ENCODE measurements around the gene SHKBP1. TPM values are rescaled to one million over a fixed set of nuclear protein-coding genes. Genes with fewer than 3 reads are reported as not detected.
A peak's percentile ranks its signal among the peaks of the same experiment; 100 is the strongest.

The SHKBP1 gene
- total and polyA plus RNA-seq, 2 donors (not counting 1 experiment from before 2014, with no cell fraction given): 179 to 227 TPM

- Mint-ChIP-seq H3K9me3 (ENCODE audit: insufficient read depth) (no peaks in the 10 kb centered on the region), H3K4me1 (peaks cover 70% of the 10 kb centered on the region), H3K27me3 (peaks cover 10% of the 10 kb centered on the region), H3K27ac (peak overlapping the region; percentile 90), H3K4me3 (peak overlapping the region; percentile 85)
- Histone ChIP-seq H3K9me3 (ENCODE audit: control extremely low read depth in 1 of 3, control insufficient read depth in 2 of 3, insufficient read depth in 1 of 3, low read length in 2 of 3) (peaks cover 0 to 20% (median 0%) of the 10 kb centered on the region in 3 donors), H3K27me3 (replicated peaks in 1 of 4; ENCODE audit: control extremely low read depth in 1 of 4, control insufficient read depth in 3 of 4, insufficient read depth in 4 of 4, low read length in 3 of 4) (peaks cover 0 to 25% (median 13%) of the 10 kb centered on the region in 4 experiments), H3K9ac (ENCODE audit: low read length) (peak overlapping the region; percentile 74), H3K79me2 (ENCODE audit: control insufficient read depth, insufficient read depth, low read length) (no peaks in the 10 kb centered on the region), H2AFZ (ENCODE audit: insufficient read depth, low read depth, low read length, poor library complexity, severe bottlenecking) (peak overlapping the region; percentile 77), H3K4me3 (ENCODE audit: control extremely low read depth in 1 of 5, extremely low read depth in 1 of 5, insufficient read depth in 1 of 5, low read depth in 2 of 5, low read length in 4 of 5) (peak overlapping the region in 4 of 5 experiments; percentile 39 to 77 (median 58)), H3K4me1 (ENCODE audit: control insufficient read depth in 2 of 2, insufficient read depth in 2 of 2, low read length in 2 of 2) (peaks cover 64 to 74% of the 10 kb centered on the region in 2 donors), H3K4me2 (replicated peaks; ENCODE audit: low read depth, low read length, poor library complexity, severe bottlenecking) (peak overlapping the region; percentile 96), H3K27ac (ENCODE audit: low read length in 2 of 2) (peak overlapping the region; percentile 40 to 78), H3K36me3 (replicated peaks in 1 of 2; ENCODE audit: control extremely low read depth in 1 of 2, control insufficient read depth in 1 of 2, extremely low read depth in 1 of 2, insufficient read depth in 2 of 2, low read length in 1 of 2) (no peaks in the 10 kb centered on the region), H4K20me1 (ENCODE audit: control insufficient read depth, insufficient read depth, low read length, poor library complexity, severe bottlenecking) (no peaks in the 10 kb centered on the region)
- DNase-seq: peak; percentile 90
- WGBS (ENCODE audit: insufficient coverage): under 1% methylated on average over 71 of the region's 71 CpGs
- peak; percentile 9 for TF ChIP-seq CTCF (IDR thresholded peaks at IDR 0.05)
- TF ChIP-seq EZH2 (IDR thresholded peaks at IDR 0.05; ENCODE audit: borderline replicate concordance, insufficient read depth, low read depth, low read length, poor library complexity, severe bottlenecking): no peak
- intact Hi-C loops (cut with micrococcal nuclease): loop anchor here (1.0 to 2.0 kb wide), 3 partner anchors 8 to 321 kb away; partner anchors contain the start of gene AKT2
- POLR2A ChIA-PET: interaction anchor here (0.6 to 3.9 kb wide), 11 partner anchors 8 to 1793 kb away, joined by 3 to 19 read pairs (median 4); partner anchors contain the start of genes AKT2, BLVRB and RAB4B
- CTCF ChIA-PET: interaction anchor here (0.8 to 8.6 kb wide), 8 partner anchors 9 to 300 kb away, joined by 3 to 84 read pairs (median 4); partner anchors contain the start of gene RAB4B
- peak; percentile 40 for ATAC-seq (ENCODE audit: low read depth)
These were observed 28.7 kb downstream of the SHKBP1 start for GRCh38 chr19:40605216-40605971.
